HG02678 (cell line): ENCODE results near the gene DYNC1I1.

Experiments
- ATAC-seq: cut with Tn5 transposase; IDR thresholded peaks from one replicate; pipeline ENCODE4 v1.9.1; 2021; ENCODE audit warnings: mild to moderate bottlenecking, moderate library complexity; ENCODE audit not compliant: unreplicated experiment

Gene DYNC1I1

DNA sequence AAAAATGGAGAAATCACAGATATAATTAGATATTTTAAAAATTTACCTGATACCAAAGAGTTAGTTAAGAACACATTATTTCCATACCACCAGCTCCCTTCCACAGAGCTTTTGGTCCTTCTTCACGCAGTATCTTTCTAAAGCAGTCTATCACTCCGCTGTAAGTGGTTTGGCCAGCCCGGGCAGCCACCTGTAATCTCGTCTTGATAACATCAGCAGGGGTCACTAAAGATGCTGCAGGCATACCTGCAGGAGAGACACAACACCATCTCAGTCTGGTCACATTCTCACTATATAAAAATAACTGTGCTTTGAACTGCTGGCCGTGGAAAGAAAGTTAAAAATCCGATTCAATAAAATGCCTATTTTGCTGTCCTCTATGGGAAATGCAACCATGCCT, 349.4 kb downstream of the DYNC1I1 start:
- no peak for ATAC-seq

DNA sequence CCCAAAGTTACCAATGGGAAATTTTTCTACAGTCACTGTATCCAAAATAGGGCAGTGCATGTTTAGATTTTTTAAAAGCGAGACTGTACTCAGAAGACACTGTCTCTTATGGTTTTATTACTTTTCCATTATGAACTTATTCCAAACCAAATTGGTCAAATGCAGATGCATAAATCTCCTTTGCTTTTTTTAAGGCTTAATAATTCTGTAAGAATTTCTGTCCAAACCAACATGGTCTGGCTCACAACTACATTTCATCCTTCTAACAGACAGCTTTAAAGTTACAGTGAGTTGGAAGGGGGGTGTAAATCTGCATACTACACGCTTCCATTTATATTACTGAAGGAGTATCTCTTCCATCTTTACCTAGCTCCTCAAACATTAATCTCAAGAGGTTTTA, 350.4 kb downstream of the DYNC1I1 start:
- ATAC-seq: no peak

DNA sequence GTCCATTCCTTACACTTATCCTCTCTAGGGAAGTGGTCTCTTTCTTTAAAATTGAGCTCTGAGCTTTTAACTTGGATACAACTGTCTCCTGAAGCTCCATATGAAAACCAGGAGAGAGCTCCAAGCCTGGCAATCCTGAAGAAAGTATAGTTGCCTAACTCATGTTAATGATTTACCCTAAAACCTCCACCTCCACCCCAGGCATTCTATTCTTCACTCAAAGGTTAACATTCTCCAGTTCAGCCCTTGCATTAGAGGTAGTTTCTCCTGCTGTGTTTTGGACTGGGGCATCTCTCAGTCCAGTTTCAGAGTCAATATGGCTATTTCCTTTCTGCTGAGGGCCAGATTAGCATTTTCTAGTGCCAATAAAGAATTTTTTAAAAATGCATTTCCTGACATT, 354.0 kb downstream of the DYNC1I1 start:
- ATAC-seq: no peak

DNA sequence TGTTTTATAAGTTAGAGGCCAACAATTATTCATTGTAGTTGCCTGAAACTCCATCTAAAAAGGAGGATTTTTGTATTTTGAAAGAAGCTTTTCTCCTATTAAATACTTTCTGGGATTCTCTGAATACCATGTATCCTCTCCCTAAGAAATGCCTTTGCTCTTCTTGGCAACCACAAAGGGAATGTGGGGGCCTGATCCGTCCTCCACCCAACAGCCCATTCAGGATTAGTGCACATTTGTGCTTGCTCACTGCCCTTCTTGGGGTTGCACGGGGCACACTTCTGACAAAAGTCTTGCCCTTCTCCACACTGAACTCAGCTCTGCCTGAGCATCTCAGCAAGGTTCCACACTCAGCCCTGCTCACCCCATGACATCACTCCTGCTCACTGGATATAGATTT, 355.4 kb downstream of the DYNC1I1 start:
- ATAC-seq: no peak

DNA sequence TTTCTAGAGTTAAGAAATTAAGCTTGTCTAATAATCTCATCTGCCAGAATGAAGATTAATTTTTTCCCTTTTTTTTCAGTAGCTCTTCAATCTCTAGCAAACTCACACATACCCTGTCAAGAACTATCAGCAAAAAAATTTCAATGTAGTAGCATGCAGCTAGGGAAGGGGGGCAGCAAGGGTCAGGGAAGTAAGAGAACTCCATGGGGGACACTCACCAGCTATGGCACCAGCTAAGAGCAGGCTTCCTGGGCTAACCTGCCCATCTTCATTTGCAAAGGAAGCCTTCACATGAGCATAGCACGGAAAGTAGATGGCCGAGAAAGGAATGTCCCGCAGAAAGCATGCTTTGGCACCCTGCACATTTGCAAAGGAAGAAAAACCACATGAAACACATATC, 359.2 kb downstream of the DYNC1I1 start:
- ATAC-seq: no peak

DNA sequence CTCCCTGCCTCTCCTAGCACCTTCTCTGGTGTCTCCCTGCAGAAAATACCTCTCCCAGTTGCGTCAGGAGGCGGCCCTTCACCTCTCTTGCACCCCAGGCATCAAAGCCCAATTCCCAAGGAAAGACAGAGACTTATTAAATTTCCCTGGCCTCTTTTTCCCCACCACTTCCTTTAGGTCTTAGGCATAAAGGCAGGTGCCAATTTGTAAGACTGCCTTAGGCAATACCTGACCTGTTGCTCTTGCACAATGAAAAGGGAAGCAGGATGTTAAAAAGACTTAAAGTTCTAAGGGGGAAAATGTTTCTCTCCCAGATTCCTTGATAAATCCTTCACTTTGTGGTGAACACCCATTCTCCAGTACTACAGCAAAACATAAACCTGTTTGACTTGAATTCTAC, 362.9 kb downstream of the DYNC1I1 start:
- ATAC-seq: no peak

DNA sequence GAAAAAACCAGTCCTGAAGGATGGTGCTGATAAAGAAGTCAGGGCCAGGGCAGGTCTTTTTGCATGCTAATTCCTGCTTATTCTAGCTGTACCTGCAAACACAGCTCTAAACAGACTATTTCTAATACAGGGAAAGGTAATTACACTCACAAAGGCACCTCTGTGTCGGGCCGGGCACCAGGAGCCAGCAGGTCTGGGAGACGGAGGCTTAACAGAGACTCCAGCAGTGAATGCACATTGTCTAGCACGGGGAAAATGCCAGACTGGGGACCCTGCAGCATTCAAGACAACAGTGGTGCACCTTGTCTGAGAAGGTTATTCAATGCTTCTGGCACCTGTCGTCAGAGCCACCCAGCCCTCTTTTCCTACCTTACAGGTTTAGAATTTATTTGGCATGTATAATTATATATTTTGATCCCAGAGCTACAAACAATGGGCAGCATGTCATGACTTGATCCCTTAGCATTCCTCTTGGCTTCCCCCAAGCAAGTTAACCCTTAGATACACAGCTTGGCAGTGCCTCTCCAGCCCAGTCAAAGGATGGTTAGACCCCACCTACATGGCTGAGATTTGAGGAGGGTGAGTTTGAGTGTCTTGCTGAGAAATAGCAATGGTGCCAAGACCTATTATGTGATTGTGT, 364.4 kb downstream of the DYNC1I1 start:
- ATAC-seq: no peak

DNA sequence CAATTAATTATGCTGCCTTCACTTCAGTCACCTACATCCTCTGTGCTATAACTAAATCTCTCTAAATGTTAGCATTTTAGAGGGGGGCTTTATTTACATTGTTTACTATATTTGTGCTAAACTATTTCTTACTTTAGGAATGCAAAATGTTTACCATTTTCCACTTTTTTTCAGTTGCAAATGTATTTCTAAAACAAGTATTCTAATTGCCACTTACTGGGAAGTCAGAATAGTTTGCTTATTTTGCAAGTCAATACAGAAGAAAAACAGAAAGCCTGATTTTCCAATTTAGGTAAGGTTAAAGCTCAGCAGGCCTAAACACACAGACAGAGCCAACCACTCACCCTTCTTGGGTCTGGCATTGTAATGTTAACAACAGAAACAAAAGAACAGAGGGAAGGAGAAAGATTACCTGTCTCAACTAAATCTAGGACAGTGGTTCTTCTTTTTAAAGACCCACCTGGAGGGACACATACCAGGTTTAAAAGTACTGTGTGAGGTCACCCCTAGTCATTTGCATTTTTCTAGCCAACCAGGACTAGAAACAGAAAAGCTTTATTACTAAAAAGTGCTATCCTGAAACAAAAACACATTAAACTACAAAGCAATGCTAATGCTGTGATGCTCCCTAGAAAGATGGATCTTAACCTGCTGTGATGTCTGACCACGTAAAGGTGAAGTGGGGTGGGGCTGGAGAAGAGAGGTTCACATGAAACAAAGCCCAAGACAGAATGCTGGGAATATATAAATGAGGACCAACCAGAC, 371.3 kb downstream of the DYNC1I1 start:
- no peak for ATAC-seq

DNA sequence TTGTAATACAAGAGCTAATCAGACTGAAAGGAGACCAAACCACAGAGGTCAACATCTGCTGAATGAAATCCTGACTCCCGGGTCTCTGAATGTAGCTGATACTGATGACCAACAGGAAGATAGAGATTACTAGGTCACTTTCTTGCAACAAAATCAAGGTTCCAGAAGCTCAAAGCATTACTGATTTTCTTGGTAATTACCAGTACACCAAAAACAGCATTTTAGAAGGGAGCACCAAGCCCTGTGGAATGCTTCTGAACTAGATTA, 371.8 kb downstream of the DYNC1I1 start:
- ATAC-seq: no peak
